Measurements from ENCODE around the gene NT5DC3.

- TF ChIP-seq CTCF (IDR thresholded peaks at IDR 0.05) (no peak), POLR2A (IDR thresholded peaks at IDR 0.05) (no peak)
Observed at GRCh38 chr12:103793512-103794045, 47.5 kb downstream of the NT5DC3 start.
